ENCODE measurements around the gene TNKS2. TPM values are rescaled to one million over a fixed set of nuclear protein-coding genes. Genes with fewer than 3 reads are reported as not detected.

TNKS2 gene
- polyA plus RNA-seq, 2 donors, result 10.9 to 13.0 TPM

- Histone ChIP-seq H3K4me1 (ENCODE audit: control insufficient read depth in 2 of 2, insufficient read depth in 2 of 2, low read length in 1 of 2) (no peaks in the 10 kb centered on the region), H3K27me3 (ENCODE audit: control insufficient read depth in 1 of 2, insufficient read depth in 2 of 2, low read length in 2 of 2) (peaks cover 0 to 3% of the 10 kb centered on the region in 2 donors), H3K4me3 (ENCODE audit: low read depth in 1 of 2, low read length in 2 of 2) (no peak overlapping the region), H3K27ac (ENCODE audit: low read depth in 2 of 2, low read length in 1 of 2) (no peak overlapping the region), H3K9me3 (ENCODE audit: control insufficient read depth in 2 of 2, insufficient read depth in 1 of 2, low read depth in 1 of 2, low read length in 1 of 2) (no peaks in the 10 kb centered on the region), H3K36me3 (ENCODE audit: control insufficient read depth in 2 of 2, insufficient read depth in 2 of 2, low read length in 1 of 2) (no peaks in the 10 kb centered on the region)
- 26 to 45% methylated on average over 1 of the region's 1 CpG for WGBS, 2 donors
These were observed 26.3 kb upstream of the TNKS2 start for GRCh38 chr10:91771907-91772306.

GRCh38 chr10:91772461-91772860, 25.8 kb upstream of the TNKS2 start:
- Histone ChIP-seq H3K27me3 (ENCODE audit: control insufficient read depth in 1 of 2, insufficient read depth in 2 of 2, low read length in 2 of 2) (peaks cover 0 to 3% of the 10 kb centered on the region in 2 donors), H3K36me3 (ENCODE audit: control insufficient read depth in 2 of 2, insufficient read depth in 2 of 2, low read length in 1 of 2) (no peaks in the 10 kb centered on the region), H3K27ac (ENCODE audit: low read depth in 2 of 2, low read length in 1 of 2) (no peak overlapping the region), H3K4me1 (ENCODE audit: control insufficient read depth in 2 of 2, insufficient read depth in 2 of 2, low read length in 1 of 2) (no peaks in the 10 kb centered on the region), H3K9me3 (ENCODE audit: control insufficient read depth in 2 of 2, insufficient read depth in 1 of 2, low read depth in 1 of 2, low read length in 1 of 2) (no peaks in the 10 kb centered on the region), H3K4me3 (ENCODE audit: low read depth in 1 of 2, low read length in 2 of 2) (no peak overlapping the region)
- 87 to 90% methylated on average over 2 of the region's 2 CpGs for WGBS, 2 donors

GRCh38 chr10:91772869-91773268, 25.4 kb upstream of the TNKS2 start:
- WGBS, 2 donors, result 89 to 90% methylated on average over 1 of the region's 1 CpG
- Histone ChIP-seq H3K27me3 (ENCODE audit: control insufficient read depth in 1 of 2, insufficient read depth in 2 of 2, low read length in 2 of 2) (peaks cover 0 to 3% of the 10 kb centered on the region in 2 donors), H3K36me3 (ENCODE audit: control insufficient read depth in 2 of 2, insufficient read depth in 2 of 2, low read length in 1 of 2) (no peaks in the 10 kb centered on the region), H3K4me1 (ENCODE audit: control insufficient read depth in 2 of 2, insufficient read depth in 2 of 2, low read length in 1 of 2) (no peaks in the 10 kb centered on the region), H3K9me3 (ENCODE audit: control insufficient read depth in 2 of 2, insufficient read depth in 1 of 2, low read depth in 1 of 2, low read length in 1 of 2) (no peaks in the 10 kb centered on the region), H3K4me3 (ENCODE audit: low read depth in 1 of 2, low read length in 2 of 2) (no peak overlapping the region), H3K27ac (ENCODE audit: low read depth in 2 of 2, low read length in 1 of 2) (no peak overlapping the region)

- peaks cover 0 to 3% of the 10 kb centered on the region in 2 donors for H3K27me3 ChIP-seq (ENCODE audit: control insufficient read depth in 1 of 2, insufficient read depth in 2 of 2, low read length in 2 of 2)
- H3K36me3 ChIP-seq (ENCODE audit: control insufficient read depth in 2 of 2, insufficient read depth in 2 of 2, low read length in 1 of 2), result no peaks in the 10 kb centered on the region
- WGBS, 2 donors, result 92 to 100% methylated on average over 2 of the region's 2 CpGs
- H3K27ac ChIP-seq (ENCODE audit: low read depth in 2 of 2, low read length in 1 of 2), result no peak overlapping the region
- no peak overlapping the region for H3K4me3 ChIP-seq (ENCODE audit: low read depth in 1 of 2, low read length in 2 of 2)
- H3K4me1 ChIP-seq (ENCODE audit: control insufficient read depth in 2 of 2, insufficient read depth in 2 of 2, low read length in 1 of 2), result no peaks in the 10 kb centered on the region
- no peaks in the 10 kb centered on the region for H3K9me3 ChIP-seq (ENCODE audit: control insufficient read depth in 2 of 2, insufficient read depth in 1 of 2, low read depth in 1 of 2, low read length in 1 of 2)
These were observed 23.7 kb upstream of the TNKS2 start for GRCh38 chr10:91774571-91774970.

- H3K9me3 ChIP-seq (ENCODE audit: control insufficient read depth in 2 of 2, insufficient read depth in 1 of 2, low read depth in 1 of 2, low read length in 1 of 2), result no peaks in the 10 kb centered on the region
- no peak overlapping the region for H3K4me3 ChIP-seq (ENCODE audit: low read depth in 1 of 2, low read length in 2 of 2)
- WGBS, 2 donors, result 89 to 92% methylated on average over 2 of the region's 2 CpGs
- H3K36me3 ChIP-seq (ENCODE audit: control insufficient read depth in 2 of 2, insufficient read depth in 2 of 2, low read length in 1 of 2), result no peaks in the 10 kb centered on the region
- no peak overlapping the region for H3K27ac ChIP-seq (ENCODE audit: low read depth in 2 of 2, low read length in 1 of 2)
- peaks cover 0 to 3% of the 10 kb centered on the region in 2 donors for H3K27me3 ChIP-seq (ENCODE audit: control insufficient read depth in 1 of 2, insufficient read depth in 2 of 2, low read length in 2 of 2)
- no peaks in the 10 kb centered on the region for H3K4me1 ChIP-seq (ENCODE audit: control insufficient read depth in 2 of 2, insufficient read depth in 2 of 2, low read length in 1 of 2)
These were observed 22.5 kb upstream of the TNKS2 start for GRCh38 chr10:91775731-91776130.

- H3K36me3 ChIP-seq (ENCODE audit: control insufficient read depth in 2 of 2, insufficient read depth in 2 of 2, low read length in 1 of 2), result no peaks in the 10 kb centered on the region
- H3K27me3 ChIP-seq (ENCODE audit: control insufficient read depth in 1 of 2, insufficient read depth in 2 of 2, low read length in 2 of 2), result peaks cover 0 to 3% of the 10 kb centered on the region in 2 donors
- H3K4me1 ChIP-seq (ENCODE audit: control insufficient read depth in 2 of 2, insufficient read depth in 2 of 2, low read length in 1 of 2), result no peaks in the 10 kb centered on the region
- H3K9me3 ChIP-seq (ENCODE audit: control insufficient read depth in 2 of 2, insufficient read depth in 1 of 2, low read depth in 1 of 2, low read length in 1 of 2), result no peaks in the 10 kb centered on the region
- H3K27ac ChIP-seq (ENCODE audit: low read depth in 2 of 2, low read length in 1 of 2), result no peak overlapping the region
- H3K4me3 ChIP-seq (ENCODE audit: low read depth in 1 of 2, low read length in 2 of 2), result no peak overlapping the region
- 91 to 94% methylated on average over 3 of the region's 3 CpGs for WGBS, 2 donors
These were observed 22.0 kb upstream of the TNKS2 start for GRCh38 chr10:91776266-91776665.

- Histone ChIP-seq H3K4me3 (ENCODE audit: low read depth in 1 of 2, low read length in 2 of 2) (no peak overlapping the region), H3K27me3 (ENCODE audit: control insufficient read depth in 1 of 2, insufficient read depth in 2 of 2, low read length in 2 of 2) (peaks cover 0 to 3% of the 10 kb centered on the region in 2 donors), H3K4me1 (ENCODE audit: control insufficient read depth in 2 of 2, insufficient read depth in 2 of 2, low read length in 1 of 2) (no peaks in the 10 kb centered on the region), H3K27ac (ENCODE audit: low read depth in 2 of 2, low read length in 1 of 2) (no peak overlapping the region), H3K36me3 (ENCODE audit: control insufficient read depth in 2 of 2, insufficient read depth in 2 of 2, low read length in 1 of 2) (no peaks in the 10 kb centered on the region), H3K9me3 (ENCODE audit: control insufficient read depth in 2 of 2, insufficient read depth in 1 of 2, low read depth in 1 of 2, low read length in 1 of 2) (no peaks in the 10 kb centered on the region)
- 93 to 94% methylated on average over 1 of the region's 1 CpG for WGBS, 2 donors
These were observed 19.7 kb upstream of the TNKS2 start for GRCh38 chr10:91778485-91778884.

GRCh38 chr10:91779011-91779605, 19.1 kb upstream of the TNKS2 start:
- H3K4me1 ChIP-seq (ENCODE audit: control insufficient read depth in 2 of 2, insufficient read depth in 2 of 2, low read length in 1 of 2), result no peaks in the 10 kb centered on the region
- H3K27me3 ChIP-seq (ENCODE audit: control insufficient read depth in 1 of 2, insufficient read depth in 2 of 2, low read length in 2 of 2), result peaks cover 0 to 3% of the 10 kb centered on the region in 2 donors
- H3K9me3 ChIP-seq (ENCODE audit: control insufficient read depth in 2 of 2, insufficient read depth in 1 of 2, low read depth in 1 of 2, low read length in 1 of 2), result no peaks in the 10 kb centered on the region
- peak overlapping the region in 1 of 2 donors; percentile 42 for H3K27ac ChIP-seq (ENCODE audit: low read depth in 2 of 2, low read length in 1 of 2)
- no peaks in the 10 kb centered on the region for H3K36me3 ChIP-seq (ENCODE audit: control insufficient read depth in 2 of 2, insufficient read depth in 2 of 2, low read length in 1 of 2)
- WGBS, 2 donors, result 51 to 79% methylated on average over 1 of the region's 1 CpG
- no peak overlapping the region for H3K4me3 ChIP-seq (ENCODE audit: low read depth in 1 of 2, low read length in 2 of 2)

- Histone ChIP-seq H3K36me3 (ENCODE audit: control insufficient read depth in 2 of 2, insufficient read depth in 2 of 2, low read length in 1 of 2) (no peaks in the 10 kb centered on the region), H3K27ac (ENCODE audit: low read depth in 2 of 2, low read length in 1 of 2) (no peak overlapping the region), H3K4me3 (ENCODE audit: low read depth in 1 of 2, low read length in 2 of 2) (no peak overlapping the region), H3K27me3 (ENCODE audit: control insufficient read depth in 1 of 2, insufficient read depth in 2 of 2, low read length in 2 of 2) (no peaks in the 10 kb centered on the region), H3K9me3 (ENCODE audit: control insufficient read depth in 2 of 2, insufficient read depth in 1 of 2, low read depth in 1 of 2, low read length in 1 of 2) (no peaks in the 10 kb centered on the region), H3K4me1 (ENCODE audit: control insufficient read depth in 2 of 2, insufficient read depth in 2 of 2, low read length in 1 of 2) (peaks cover 0 to 3% of the 10 kb centered on the region in 2 donors)
- 96 to 99% methylated on average over 1 of the region's 1 CpG for WGBS, 2 donors
These were observed 15.7 kb upstream of the TNKS2 start for GRCh38 chr10:91782539-91782938.

- Histone ChIP-seq H3K4me1 (ENCODE audit: control insufficient read depth in 2 of 2, insufficient read depth in 2 of 2, low read length in 1 of 2) (peaks cover 3 to 5% of the 10 kb centered on the region in 2 donors), H3K27me3 (ENCODE audit: control insufficient read depth in 1 of 2, insufficient read depth in 2 of 2, low read length in 2 of 2) (no peaks in the 10 kb centered on the region), H3K9me3 (ENCODE audit: control insufficient read depth in 2 of 2, insufficient read depth in 1 of 2, low read depth in 1 of 2, low read length in 1 of 2) (no peaks in the 10 kb centered on the region), H3K36me3 (ENCODE audit: control insufficient read depth in 2 of 2, insufficient read depth in 2 of 2, low read length in 1 of 2) (no peaks in the 10 kb centered on the region), H3K27ac (ENCODE audit: low read depth in 2 of 2, low read length in 1 of 2) (no peak overlapping the region), H3K4me3 (ENCODE audit: low read depth in 1 of 2, low read length in 2 of 2) (no peak overlapping the region)
- WGBS, 2 donors, result 39 to 44% methylated on average over 1 of the region's 1 CpG
These were observed 12.4 kb upstream of the TNKS2 start for GRCh38 chr10:91785830-91786229.
